ENCODE results near the gene MKNK2.
"Not testable (repeated sequence)": the region's sequence is repeated elsewhere in the genome, so short reads cannot be mapped to it uniquely, and the experiment has no call there.

MKNK2 gene

GRCh38 chr19:2097886-2098327 lies 46.9 kb upstream of the MKNK2 start:
- H3K9ac ChIP-seq = peak overlapping the region; percentile 27; the same call in 1 of the 2 replicates
- no peak overlapping the region for H2AFZ ChIP-seq (ENCODE audit: low read depth)
- no peaks in the 10 kb centered on the region; the same call in 1 of the 2 replicates for H3K36me3 ChIP-seq (ENCODE audit: insufficient read depth)
- TF ChIP-seq, protein P1, sequence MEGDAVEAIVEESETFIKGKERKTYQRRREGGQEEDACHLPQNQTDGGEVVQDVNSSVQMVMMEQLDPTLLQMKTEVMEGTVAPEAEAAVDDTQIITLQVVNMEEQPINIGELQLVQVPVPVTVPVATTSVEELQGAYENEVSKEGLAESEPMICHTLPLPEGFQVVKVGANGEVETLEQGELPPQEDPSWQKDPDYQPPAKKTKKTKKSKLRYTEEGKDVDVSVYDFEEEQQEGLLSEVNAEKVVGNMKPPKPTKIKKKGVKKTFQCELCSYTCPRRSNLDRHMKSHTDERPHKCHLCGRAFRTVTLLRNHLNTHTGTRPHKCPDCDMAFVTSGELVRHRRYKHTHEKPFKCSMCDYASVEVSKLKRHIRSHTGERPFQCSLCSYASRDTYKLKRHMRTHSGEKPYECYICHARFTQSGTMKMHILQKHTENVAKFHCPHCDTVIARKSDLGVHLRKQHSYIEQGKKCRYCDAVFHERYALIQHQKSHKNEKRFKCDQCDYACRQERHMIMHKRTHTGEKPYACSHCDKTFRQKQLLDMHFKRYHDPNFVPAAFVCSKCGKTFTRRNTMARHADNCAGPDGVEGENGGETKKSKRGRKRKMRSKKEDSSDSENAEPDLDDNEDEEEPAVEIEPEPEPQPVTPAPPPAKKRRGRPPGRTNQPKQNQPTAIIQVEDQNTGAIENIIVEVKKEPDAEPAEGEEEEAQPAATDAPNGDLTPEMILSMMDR (conservative IDR thresholded peaks at IDR 0.05; ENCODE audit: low read depth, low read length) = no peak
- peak overlapping the region; percentile 75; the same call in 1 of the 2 replicates for H3K27ac ChIP-seq
- peaks cover 15% of the 10 kb centered on the region for H3K79me2 ChIP-seq (ENCODE audit: insufficient read depth, low read depth)
- H4K20me1 ChIP-seq (ENCODE audit: insufficient read depth) = no peaks in the 10 kb centered on the region
- H3K4me1 ChIP-seq (ENCODE audit: low read depth, poor library complexity, severe bottlenecking) = peaks cover 29% of the 10 kb centered on the region
- H3K27me3 ChIP-seq (ENCODE audit: insufficient read depth, low read depth) = no peaks in the 10 kb centered on the region
- H3K4me2 ChIP-seq = peak overlapping the region; percentile 99
- no peak overlapping the region for H3K4me3 ChIP-seq (IDR thresholded peaks at IDR 0.05; ENCODE audit: insufficient read depth, low read depth, low read length)

GRCh38 chr19:2097203-2097885 lies 46.3 kb upstream of the MKNK2 start:
- TF ChIP-seq, protein P1 (conservative IDR thresholded peaks at IDR 0.05; ENCODE audit: low read depth, low read length) = peak; percentile 11; the same call in 1 of the 2 replicates
- peak overlapping the region; percentile 99 for H3K4me2 ChIP-seq
- no peaks in the 10 kb centered on the region for H3K27me3 ChIP-seq (ENCODE audit: insufficient read depth, low read depth)
- H3K27ac ChIP-seq = peak overlapping the region; percentile 75
- peaks cover 29% of the 10 kb centered on the region for H3K4me1 ChIP-seq (ENCODE audit: low read depth, poor library complexity, severe bottlenecking)
- no peaks in the 10 kb centered on the region for H4K20me1 ChIP-seq (ENCODE audit: insufficient read depth)
- peak overlapping the region; percentile 49; the same call in 1 of the 2 replicates for H2AFZ ChIP-seq (ENCODE audit: low read depth)
- no peak overlapping the region for H3K4me3 ChIP-seq (IDR thresholded peaks at IDR 0.05; ENCODE audit: insufficient read depth, low read depth, low read length)
- peaks cover 15% of the 10 kb centered on the region for H3K79me2 ChIP-seq (ENCODE audit: insufficient read depth, low read depth)
- peak overlapping the region; percentile 27; the same call in 1 of the 2 replicates for H3K9ac ChIP-seq
- no peaks in the 10 kb centered on the region; the same call in 1 of the 2 replicates for H3K36me3 ChIP-seq (ENCODE audit: insufficient read depth)

DNA sequence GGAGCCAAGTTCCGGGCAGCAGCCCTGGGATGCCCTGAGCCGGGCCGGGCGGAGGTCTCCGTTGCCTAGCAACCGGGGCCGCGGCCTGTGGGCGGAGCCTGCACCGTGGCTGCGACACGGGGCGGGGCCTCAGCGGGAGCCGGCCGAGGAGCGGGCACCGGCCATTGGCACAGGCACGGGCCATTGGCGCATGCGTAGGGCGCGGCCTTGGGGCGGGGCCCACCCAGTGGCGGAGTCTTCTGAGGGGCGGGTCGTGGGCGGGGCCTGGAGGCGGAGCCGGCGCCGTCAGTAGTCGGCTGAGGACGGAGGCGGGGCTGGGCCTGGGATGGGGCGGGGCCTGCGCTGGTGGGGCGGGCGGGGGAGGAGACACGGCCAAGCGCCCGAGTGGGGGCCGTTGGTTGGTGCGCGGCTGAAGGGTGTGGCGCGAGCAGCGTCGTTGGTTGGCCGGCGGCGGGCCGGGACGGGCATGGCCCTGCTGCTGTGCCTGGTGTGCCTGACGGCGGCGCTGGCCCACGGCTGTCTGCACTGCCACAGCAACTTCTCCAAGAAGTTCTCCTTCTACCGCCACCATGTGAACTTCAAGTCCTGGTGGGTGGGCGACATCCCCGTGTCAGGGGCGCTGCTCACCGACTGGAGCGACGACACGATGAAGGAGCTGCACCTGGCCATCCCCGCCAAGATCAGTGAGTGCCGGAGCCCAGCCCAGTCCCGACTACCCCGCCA lies 45.6 kb upstream of the MKNK2 start, which contains the start of gene IZUMO4:
IZUMO4 (plus strand) TSS at position 436 of the 723 bp plus-strand sequence; CDS start at position 467, 31 bp downstream.
- Histone ChIP-seq H3K4me1 (ENCODE audit: low read depth, poor library complexity, severe bottlenecking) (peaks cover 29% of the 10 kb centered on the region), H3K4me2 (peak within 1 kb of the TSS; percentile 99), H3K36me3 (ENCODE audit: insufficient read depth) (no peaks in the 10 kb centered on the region; the same call in 1 of the 2 replicates), H2AFZ (ENCODE audit: low read depth) (peak within 1 kb of the TSS; percentile 76; the same call in 1 of the 2 replicates), H4K20me1 (ENCODE audit: insufficient read depth) (no peaks in the 10 kb centered on the region), H3K9ac (peak within 1 kb of the TSS; percentile 54; the same call in 1 of the 2 replicates), H3K79me2 (ENCODE audit: insufficient read depth, low read depth) (peaks cover 15% of the 10 kb centered on the region), H3K4me3 (IDR thresholded peaks at IDR 0.05; ENCODE audit: insufficient read depth, low read depth, low read length) (no peak within 1 kb of the TSS), H3K27ac (peak within 1 kb of the TSS; percentile 75), H3K27me3 (ENCODE audit: insufficient read depth, low read depth) (no peaks in the 10 kb centered on the region)
- TF ChIP-seq, protein P1 (conservative IDR thresholded peaks at IDR 0.05; ENCODE audit: low read depth, low read length) = peak; percentile 35; the same call in 1 of the 2 replicates

- peak within 1 kb of the TSS; percentile 75 for H3K27ac ChIP-seq
These were observed 45.0 kb upstream of the MKNK2 start, which contains the start of gene MOB3A for GRCh38 chr19:2096034-2096479. MOB3A (minus strand) TSS chr19:2096326; CDS start chr19:2078560, 17,766 bp downstream.

DNA sequence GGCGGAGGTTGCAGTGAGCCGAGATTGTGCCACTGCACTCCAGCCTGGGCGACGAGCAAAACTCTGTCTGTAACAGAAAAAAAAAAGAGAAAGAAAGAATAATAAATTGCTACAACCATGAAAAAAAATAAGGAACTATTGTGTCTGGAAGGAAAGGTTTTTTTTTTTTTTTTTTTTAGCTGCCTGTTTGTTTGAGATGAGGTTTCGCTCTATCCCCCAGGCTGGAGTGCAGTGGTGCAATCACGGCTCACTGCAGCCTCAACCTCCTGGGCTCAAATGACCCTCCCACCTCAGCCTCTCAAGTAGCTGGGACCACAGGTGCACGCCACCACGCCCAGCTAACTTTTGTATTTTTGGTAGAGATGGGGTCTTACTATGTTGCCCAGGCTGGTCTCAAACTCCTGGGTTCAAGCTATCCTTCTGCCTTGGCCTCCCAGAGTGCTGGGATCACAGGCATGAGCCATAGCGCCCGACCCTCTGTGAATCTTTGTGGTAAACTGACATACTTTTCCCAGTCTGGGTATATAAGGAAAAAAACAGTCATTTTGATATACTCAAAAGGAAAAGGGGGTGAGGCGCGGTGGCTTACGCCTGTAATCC lies 41.0 kb upstream of the MKNK2 start:
- Histone ChIP-seq H3K79me2 (ENCODE audit: insufficient read depth, low read depth) (peaks cover 15% of the 10 kb centered on the region), H3K4me1 (ENCODE audit: low read depth, poor library complexity, severe bottlenecking) (peaks cover 35% of the 10 kb centered on the region)
- H2AFZ ChIP-seq (ENCODE audit: low read depth); H3K4me3 ChIP-seq (IDR thresholded peaks at IDR 0.05; ENCODE audit: insufficient read depth, low read depth, low read length); H4K20me1 ChIP-seq (ENCODE audit: insufficient read depth); H3K36me3 ChIP-seq (ENCODE audit: insufficient read depth); H3K9ac ChIP-seq; H3K27ac ChIP-seq; H3K27me3 ChIP-seq (ENCODE audit: insufficient read depth, low read depth); H3K4me2 ChIP-seq: not testable (repeated sequence)

More at GRCh38 chr19:2096034-2096479, 45.0 kb upstream of the MKNK2 start, which contains the start of gene MOB3A:
- no peaks in the 10 kb centered on the region; the same call in 1 of the 2 replicates for H3K36me3 ChIP-seq (ENCODE audit: insufficient read depth)
- TF ChIP-seq, protein P1 (conservative IDR thresholded peaks at IDR 0.05; ENCODE audit: low read depth, low read length) = peak; percentile 40
- peak within 1 kb of the TSS; percentile 54; the same call in 1 of the 2 replicates for H3K9ac ChIP-seq
- H3K4me2 ChIP-seq = peak within 1 kb of the TSS; percentile 99
- H3K4me3 ChIP-seq (IDR thresholded peaks at IDR 0.05; ENCODE audit: insufficient read depth, low read depth, low read length) = no peak within 1 kb of the TSS
- peak within 1 kb of the TSS; percentile 76; the same call in 1 of the 2 replicates for H2AFZ ChIP-seq (ENCODE audit: low read depth)
- peaks cover 30% of the 10 kb centered on the region for H3K4me1 ChIP-seq (ENCODE audit: low read depth, poor library complexity, severe bottlenecking)
- no peaks in the 10 kb centered on the region for H3K27me3 ChIP-seq (ENCODE audit: insufficient read depth, low read depth)
- peaks cover 15% of the 10 kb centered on the region for H3K79me2 ChIP-seq (ENCODE audit: insufficient read depth, low read depth)
- no peaks in the 10 kb centered on the region for H4K20me1 ChIP-seq (ENCODE audit: insufficient read depth)

All from KMS-11 (cell line).